Activated CD8-positive, alpha-beta memory T cell treated with anti-CD3 and anti-CD28 coated beads for 48 hours (primary cell): ENCODE data around the gene TRPM5.
A peak's percentile ranks its signal among the peaks of the same experiment; 100 is the strongest.
"Not testable (repeated sequence)": the region's sequence is repeated elsewhere in the genome, so short reads cannot be mapped to it uniquely, and the experiment has no call there.

Source experiments
- DNase-seq, 3 experiments: peaks; one replicate each; pipeline ENCODE4 v3.0.0-alpha.2; 2020; ENCODE audit warnings: low read depth in 2 of 3, low spot score in 2 of 3

Gene TRPM5, protein sequence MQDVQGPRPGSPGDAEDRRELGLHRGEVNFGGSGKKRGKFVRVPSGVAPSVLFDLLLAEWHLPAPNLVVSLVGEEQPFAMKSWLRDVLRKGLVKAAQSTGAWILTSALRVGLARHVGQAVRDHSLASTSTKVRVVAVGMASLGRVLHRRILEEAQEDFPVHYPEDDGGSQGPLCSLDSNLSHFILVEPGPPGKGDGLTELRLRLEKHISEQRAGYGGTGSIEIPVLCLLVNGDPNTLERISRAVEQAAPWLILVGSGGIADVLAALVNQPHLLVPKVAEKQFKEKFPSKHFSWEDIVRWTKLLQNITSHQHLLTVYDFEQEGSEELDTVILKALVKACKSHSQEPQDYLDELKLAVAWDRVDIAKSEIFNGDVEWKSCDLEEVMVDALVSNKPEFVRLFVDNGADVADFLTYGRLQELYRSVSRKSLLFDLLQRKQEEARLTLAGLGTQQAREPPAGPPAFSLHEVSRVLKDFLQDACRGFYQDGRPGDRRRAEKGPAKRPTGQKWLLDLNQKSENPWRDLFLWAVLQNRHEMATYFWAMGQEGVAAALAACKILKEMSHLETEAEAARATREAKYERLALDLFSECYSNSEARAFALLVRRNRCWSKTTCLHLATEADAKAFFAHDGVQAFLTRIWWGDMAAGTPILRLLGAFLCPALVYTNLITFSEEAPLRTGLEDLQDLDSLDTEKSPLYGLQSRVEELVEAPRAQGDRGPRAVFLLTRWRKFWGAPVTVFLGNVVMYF (N-terminal part only)

DNA sequence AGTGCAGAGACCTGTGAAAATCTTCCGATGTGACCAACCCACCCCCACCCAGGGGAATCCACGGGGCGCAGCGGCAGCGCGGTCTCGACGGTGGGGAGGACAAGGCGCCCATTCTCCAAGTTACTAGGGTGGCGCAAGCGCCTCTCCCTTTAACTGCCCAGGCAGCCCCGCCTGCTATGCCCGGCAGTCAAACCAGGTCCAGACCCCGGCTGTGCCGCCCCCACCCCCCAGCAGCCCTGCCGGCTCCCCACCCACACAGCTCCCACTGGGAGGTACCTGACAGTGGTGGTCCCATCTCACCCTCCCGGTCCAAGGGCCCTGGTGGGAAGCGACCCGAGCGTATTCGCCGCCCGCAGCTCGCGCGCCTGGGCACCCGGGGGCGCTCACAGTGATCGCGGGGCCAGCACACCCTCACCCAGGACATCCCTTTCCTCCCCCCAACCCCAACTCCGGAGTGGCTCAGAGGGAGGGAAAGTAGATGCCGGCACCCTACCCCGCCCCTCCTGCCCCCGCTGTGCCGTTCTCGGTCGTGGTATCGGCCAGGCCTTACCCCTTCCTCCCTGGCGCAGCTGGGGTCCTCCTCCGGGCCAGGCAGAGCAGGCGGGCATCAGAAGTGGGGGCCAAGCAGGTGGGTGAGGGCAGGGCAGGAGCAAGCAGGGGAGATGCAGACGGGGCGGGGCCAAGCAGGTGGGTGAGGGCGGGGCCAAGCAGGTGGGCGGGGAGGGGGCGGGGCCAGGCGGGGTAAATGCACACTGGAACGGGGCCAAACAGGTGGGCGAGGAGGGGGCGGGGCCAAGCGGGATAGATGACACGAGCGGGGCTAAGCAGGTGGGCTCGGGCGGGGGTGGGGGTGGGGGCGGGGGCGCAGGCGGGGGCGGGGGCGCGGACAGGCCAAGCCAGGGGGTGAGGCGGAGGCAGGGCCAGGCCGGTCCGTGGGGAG lies at the start of gene TRPM5:
Gene TRPM5, minus strand, starts transcription at position 634 of the 940 bp plus-strand sequence. CDS start 21,478 bp downstream, outside the sequence.
- DNase-seq = peak; percentile 20 to 61 (median 57)

- no peak for DNase-seq
Observed at GRCh38 chr11:2489083-2489482, 44.8 kb upstream of the TRPM5 start.

GRCh38 chr11:2488004-2488403 lies 43.7 kb upstream of the TRPM5 start:
- no peak for DNase-seq

DNA sequence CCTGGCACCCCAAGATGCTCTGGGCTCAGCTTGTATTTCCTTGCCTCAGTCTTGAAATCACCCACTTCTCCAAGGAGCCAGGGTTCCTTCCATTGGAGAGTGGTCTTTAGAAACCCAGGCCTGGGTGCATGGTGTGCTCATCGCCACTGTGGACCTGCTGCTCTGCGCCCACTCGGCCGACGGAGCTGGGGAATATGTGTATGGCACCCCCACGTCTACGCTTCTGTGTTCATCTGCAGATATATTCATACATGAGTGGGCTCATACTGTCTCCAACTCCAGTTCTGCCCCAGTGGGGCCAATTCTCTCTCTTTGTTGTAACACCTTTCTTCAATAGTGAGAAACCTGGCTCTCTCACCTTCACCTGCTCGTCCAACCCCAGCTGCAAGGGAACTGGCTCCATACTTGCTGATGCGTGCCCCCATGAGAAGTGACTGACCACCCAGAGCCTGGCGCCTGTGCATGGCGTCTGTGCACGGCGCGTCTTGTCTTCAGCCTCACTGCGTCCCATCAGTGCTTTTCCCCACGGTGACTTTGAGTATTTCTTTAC lies 40.3 kb upstream of the TRPM5 start:
- no peak for DNase-seq

DNA sequence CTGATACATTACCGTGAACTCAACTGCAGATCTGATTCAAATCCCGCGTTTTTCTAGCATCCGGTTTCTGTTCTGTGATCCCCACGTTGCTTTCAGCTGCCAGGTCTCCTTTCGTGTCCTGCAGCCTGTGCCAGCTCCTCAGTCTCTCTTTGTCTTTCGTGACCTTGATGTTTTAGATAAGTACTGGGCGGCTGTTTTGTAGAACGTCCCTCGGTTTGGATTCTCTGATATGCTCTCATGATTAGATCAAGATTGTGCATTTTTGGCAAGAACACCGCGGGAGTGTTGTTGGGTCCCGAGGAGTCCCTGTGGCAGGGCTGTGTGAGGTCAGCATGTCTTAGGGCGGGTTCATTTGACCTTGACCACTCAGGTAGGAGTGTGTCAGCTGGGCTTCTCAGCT lies 39.1 kb upstream of the TRPM5 start:
- DNase-seq = no peak

DNA sequence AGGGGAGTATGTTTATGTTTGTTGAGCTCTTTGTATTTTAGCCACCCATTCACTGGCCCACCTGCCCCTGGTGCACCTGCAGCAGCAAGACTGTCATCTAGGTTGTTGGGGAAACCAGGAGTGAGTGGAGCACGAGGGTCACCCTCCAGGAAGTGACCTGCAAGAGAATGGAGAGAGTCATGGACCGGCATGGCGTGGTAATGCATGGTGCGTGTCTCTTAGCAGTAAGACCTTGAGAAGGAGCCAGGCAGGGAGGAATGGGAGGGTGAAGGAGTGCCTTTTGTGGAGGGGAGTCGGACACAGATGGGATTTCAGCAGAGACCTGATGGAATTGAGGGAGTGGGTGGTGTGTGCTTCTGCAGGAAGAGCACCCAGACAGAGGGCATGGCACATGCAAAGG lies 38.4 kb upstream of the TRPM5 start:
- no peak for DNase-seq

DNA sequence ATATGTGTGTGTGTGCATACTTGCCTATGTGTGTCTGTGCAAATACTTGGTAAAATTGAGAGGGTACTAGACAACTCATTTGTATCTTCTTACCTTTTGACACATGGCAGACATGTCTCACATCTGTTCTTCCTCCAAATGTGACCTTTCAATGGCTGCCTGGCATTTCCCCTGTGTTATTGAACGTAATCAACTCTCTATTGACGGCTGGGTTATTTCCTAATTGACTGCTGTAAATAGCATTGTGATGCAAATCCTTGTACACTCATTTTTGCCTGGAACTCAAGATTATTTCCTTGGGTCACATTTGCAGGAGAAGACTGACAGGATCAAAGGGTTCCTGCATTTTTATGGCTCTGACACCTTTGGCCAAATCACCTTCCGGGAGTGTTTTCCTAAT lies 37.9 kb upstream of the TRPM5 start:
- DNase-seq = no peak

DNA sequence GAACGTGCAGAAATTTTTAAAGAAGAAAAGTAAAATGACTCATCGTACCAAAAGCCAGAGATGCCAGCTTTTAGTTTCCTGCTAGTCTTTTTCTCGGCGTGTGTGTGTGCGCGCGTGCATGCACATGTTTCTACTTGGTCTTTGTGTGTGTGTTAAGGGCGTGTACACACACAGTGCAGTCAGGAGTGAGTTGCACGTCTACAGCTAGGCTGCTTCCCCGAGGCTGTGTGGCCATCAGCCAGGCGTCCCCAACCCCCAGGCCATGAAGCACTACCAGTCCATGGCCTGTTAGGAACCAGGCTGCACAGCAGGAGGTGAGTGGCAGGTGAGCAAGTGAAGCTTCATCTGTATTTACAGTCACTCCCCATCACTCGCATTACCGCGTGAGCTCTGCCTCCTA lies 36.9 kb upstream of the TRPM5 start:
- DNase-seq = no peak

DNA sequence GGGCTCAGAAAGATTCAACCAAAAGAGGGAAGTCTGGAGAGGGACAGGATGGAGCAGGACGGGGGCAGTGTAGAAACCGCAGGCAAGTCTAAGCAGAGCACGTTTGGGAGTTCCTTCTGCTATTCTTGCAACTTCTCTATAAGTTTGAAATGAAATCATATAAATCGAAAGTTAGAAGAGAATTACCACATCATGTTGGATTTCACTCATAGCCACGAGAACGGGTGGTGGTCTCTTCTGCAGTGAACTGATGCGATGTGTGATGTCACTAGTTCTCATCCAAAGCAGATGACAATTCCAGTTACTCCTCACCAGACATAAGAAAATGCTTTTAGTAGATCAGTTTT lies 36.5 kb upstream of the TRPM5 start:
- no peak for DNase-seq

- not testable (repeated sequence) for DNase-seq
Observed at GRCh38 chr11:2480067-2480873, 36.0 kb upstream of the TRPM5 start.

GRCh38 chr11:2477936-2478335 lies 33.6 kb upstream of the TRPM5 start:
- no peak for DNase-seq

DNA sequence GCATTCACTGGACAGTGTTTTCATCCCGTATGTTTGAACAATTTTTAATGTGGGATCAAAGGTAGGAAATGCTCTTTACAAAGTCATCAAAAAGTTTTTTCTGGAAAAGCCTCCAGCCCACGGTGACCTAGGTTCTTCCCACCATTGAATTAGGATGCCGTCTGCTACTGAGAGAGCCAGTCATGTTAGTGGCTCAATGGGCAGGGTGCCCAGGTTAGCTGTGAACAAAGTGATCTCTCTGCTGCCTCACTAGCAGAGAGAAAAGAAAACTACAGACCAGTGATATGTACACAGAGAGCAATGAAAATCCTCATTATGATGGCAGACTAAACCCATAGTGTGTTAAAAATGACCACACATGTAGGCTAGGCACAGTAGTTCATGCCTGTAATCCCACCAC lies 32.9 kb upstream of the TRPM5 start:
- no peak for DNase-seq

GRCh38 chr11:2475136-2475918 lies 31.0 kb upstream of the TRPM5 start:
- no peak for DNase-seq

DNA sequence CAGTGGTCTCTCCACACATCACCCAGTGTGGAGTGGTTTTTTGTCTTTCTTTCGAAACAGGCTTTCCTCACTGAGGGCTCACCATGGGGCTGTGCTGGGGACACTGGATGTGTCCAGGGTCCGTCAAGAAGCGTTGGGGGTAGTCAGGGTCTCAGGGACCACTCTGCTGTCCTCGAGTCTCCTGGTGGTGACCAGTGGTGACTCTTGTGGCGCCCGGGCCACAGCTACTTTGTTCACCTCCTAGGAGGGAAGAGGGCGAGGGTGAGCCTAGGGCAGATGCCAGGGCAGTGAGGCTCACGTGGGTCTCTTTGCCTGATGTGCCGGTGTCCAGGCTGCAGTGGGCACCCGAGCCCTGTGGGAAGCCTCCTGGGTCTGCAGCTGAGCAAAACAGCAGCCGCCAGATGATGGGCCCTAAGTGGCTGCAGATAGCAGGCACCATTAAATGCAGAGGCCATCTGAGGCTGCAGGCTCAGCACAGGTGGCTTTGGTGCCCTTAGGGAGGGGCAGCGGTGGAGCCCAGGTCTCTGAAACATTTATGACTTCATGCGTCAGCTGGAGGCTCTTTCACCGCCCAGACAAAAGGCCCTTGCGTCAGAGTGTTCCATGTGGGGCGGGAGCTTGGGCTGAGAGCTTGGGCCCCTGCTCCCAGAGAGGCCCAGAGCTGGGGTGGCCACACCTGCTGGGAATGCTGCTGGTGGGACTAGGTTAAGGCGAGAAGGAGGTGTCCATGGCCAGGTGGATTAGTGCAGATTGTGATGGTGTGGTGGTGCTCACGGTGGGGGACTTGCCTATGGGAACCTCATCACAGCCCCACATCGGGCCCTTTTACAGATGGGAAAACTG lies 30.0 kb upstream of the TRPM5 start:
- DNase-seq = no peak

- DNase-seq = no peak
Observed at GRCh38 chr11:2473361-2474058, 29.2 kb upstream of the TRPM5 start.

DNA sequence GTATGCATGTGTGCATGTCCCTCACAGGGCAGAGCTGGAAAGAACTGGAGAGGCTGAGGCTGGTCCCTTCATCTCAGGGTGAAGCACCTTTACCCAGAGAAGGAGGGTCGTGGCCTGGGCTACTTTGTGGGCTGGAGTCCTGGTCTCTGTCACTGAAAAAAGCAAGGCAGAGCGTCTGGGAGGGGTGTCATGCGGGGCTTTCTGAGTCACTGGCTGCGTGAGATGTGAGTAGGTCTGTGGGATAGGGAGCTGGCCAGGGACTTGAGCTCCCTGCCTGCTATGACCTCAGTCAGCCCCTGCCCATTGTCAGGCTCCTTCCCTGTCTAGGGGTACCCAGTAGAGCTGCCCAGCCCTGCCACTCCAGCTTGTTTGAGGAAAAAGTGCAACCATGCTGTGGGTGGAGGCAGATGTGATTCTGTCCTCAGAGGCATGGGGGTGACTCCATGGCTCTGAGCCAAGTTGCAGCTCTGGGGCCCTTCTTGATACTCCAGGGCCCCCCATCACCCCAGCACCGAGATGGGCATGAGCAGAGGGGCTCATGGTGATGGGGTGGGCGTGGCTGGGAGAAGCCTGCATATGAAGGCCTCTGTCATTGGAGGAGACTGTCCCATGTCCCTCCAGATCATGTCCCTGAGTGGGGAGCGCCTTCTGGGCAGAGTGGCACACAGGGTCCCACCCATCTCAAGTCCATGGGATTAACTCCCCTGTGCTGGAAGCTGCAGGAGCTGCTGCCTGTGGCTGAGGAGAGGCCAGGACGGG lies 28.3 kb upstream of the TRPM5 start:
- DNase-seq = no peak

DNA sequence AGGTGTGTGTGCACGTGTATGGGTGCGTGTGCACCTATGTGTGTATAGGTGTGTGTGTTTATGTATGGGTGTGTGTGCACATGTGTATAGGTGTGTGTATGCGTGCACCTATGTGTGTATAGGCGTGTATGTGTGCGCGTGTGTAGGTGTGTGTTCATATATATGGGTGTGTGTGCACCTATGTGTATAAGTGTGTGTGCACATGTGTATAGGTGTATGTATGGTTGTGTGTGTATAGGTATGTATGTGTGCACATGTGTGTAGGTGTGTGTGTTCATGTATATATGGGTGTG lies 27.4 kb upstream of the TRPM5 start:
- DNase-seq = no peak
